ENCODE data around the gene KRT31. TPM values are rescaled to one million over a fixed set of nuclear protein-coding genes. Genes with fewer than 3 reads are reported as not detected.

Gene KRT31
- total RNA-seq, 1 donor from 2014 or later = not detected

DNA sequence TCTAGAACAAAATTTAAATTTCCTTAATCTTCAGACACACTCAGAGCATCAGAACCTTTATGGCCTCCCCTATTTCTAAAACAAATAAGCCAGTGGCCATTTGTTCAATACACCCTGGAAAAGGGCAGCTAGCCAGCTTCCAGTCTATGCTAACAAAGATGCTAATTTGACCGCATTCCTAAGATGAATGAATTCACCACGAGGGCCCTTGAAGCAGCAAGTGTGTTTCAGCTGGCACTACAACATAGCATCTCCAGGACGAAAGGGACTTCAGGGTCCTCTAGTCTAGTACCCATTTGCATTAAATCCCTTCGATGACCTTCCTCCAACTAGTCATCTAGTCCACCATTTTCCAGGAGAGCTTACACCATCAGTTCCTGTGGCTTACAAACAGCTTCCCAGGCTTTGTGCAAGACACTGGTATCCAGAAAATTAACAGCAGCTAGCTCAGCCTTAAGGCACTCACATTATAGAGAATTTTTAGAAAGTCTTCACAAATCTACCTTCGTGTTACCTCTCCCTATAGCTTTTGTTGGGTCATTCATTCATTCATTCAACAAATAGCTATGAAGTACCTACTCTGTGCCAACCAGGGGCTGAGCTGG lies 16.0 kb upstream of the KRT31 start:
- TF ChIP-seq, protein P1, sequence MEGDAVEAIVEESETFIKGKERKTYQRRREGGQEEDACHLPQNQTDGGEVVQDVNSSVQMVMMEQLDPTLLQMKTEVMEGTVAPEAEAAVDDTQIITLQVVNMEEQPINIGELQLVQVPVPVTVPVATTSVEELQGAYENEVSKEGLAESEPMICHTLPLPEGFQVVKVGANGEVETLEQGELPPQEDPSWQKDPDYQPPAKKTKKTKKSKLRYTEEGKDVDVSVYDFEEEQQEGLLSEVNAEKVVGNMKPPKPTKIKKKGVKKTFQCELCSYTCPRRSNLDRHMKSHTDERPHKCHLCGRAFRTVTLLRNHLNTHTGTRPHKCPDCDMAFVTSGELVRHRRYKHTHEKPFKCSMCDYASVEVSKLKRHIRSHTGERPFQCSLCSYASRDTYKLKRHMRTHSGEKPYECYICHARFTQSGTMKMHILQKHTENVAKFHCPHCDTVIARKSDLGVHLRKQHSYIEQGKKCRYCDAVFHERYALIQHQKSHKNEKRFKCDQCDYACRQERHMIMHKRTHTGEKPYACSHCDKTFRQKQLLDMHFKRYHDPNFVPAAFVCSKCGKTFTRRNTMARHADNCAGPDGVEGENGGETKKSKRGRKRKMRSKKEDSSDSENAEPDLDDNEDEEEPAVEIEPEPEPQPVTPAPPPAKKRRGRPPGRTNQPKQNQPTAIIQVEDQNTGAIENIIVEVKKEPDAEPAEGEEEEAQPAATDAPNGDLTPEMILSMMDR (conservative IDR thresholded peaks at IDR 0.05) = no peak
- H3K27ac Mint-ChIP-seq = no peak overlapping the region
- no peaks in the 10 kb centered on the region for H3K36me3 Mint-ChIP-seq
- H3K9me3 Mint-ChIP-seq = no peaks in the 10 kb centered on the region
- DNase-seq (ENCODE audit: extremely low spot score, unreplicated experiment) = no peak
- H3K27me3 Mint-ChIP-seq = no peaks in the 10 kb centered on the region
- H3K4me3 Mint-ChIP-seq = no peak overlapping the region
- peaks cover 27% of the 10 kb centered on the region for H3K4me1 Mint-ChIP-seq (ENCODE audit: unreplicated experiment)

- DNase-seq (ENCODE audit: extremely low spot score, unreplicated experiment) = no peak
- peaks cover 14% of the 10 kb centered on the region for H3K4me1 Mint-ChIP-seq (ENCODE audit: unreplicated experiment)
- TF ChIP-seq, protein P1 (conservative IDR thresholded peaks at IDR 0.05) = no peak
- no peak overlapping the region for H3K4me3 Mint-ChIP-seq
- H3K27ac Mint-ChIP-seq = no peak overlapping the region
- no peaks in the 10 kb centered on the region for H3K9me3 Mint-ChIP-seq
- no peaks in the 10 kb centered on the region for H3K27me3 Mint-ChIP-seq
- H3K36me3 Mint-ChIP-seq = no peaks in the 10 kb centered on the region
These were observed 13.8 kb upstream of the KRT31 start for GRCh38 chr17:41411072-41411840.

- DNase-seq (ENCODE audit: extremely low spot score, unreplicated experiment) = no peak
- no peaks in the 10 kb centered on the region for H3K27me3 Mint-ChIP-seq
- H3K4me3 Mint-ChIP-seq = no peak overlapping the region
- TF ChIP-seq, protein P1 (conservative IDR thresholded peaks at IDR 0.05) = no peak
- no peak overlapping the region for H3K27ac Mint-ChIP-seq
- peaks cover 11% of the 10 kb centered on the region for H3K4me1 Mint-ChIP-seq (ENCODE audit: unreplicated experiment)
- H3K36me3 Mint-ChIP-seq = no peaks in the 10 kb centered on the region
- H3K9me3 Mint-ChIP-seq = no peaks in the 10 kb centered on the region
These were observed 9.8 kb upstream of the KRT31 start for GRCh38 chr17:41407226-41407625.

DNA sequence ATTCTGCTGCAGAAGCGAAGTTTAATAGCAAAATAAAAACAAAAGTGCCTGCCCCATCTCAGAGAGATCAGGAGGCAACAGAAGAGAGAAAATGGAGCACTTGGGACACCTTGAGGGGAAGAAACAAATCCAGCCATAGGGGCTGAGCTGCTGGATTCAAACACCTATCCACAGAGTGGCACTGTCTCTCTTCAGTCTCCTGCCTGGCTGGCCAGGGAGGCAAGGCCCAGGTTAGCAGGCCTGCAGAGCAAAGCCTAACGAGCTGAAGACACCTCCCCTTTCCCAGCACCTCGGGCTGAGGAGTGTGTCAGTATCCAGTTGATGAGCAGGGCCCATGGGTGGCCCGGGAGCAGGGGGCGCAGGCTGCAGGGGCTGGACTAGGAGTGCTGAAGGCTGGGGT lies 8.8 kb upstream of the KRT31 start:
- Mint-ChIP-seq H3K4me1 (ENCODE audit: unreplicated experiment) (peaks cover 14% of the 10 kb centered on the region), H3K27me3 (no peaks in the 10 kb centered on the region), H3K4me3 (no peak overlapping the region), H3K36me3 (no peaks in the 10 kb centered on the region), H3K9me3 (no peaks in the 10 kb centered on the region), H3K27ac (no peak overlapping the region)
- TF ChIP-seq, protein P1 (conservative IDR thresholded peaks at IDR 0.05) = no peak
- no peak for DNase-seq (ENCODE audit: extremely low spot score, unreplicated experiment)

GRCh38 chr17:41404024-41404671 lies 6.7 kb upstream of the KRT31 start:
- no peaks in the 10 kb centered on the region for H3K36me3 Mint-ChIP-seq
- no peaks in the 10 kb centered on the region for H3K9me3 Mint-ChIP-seq
- H3K27me3 Mint-ChIP-seq = no peaks in the 10 kb centered on the region
- peaks cover 19% of the 10 kb centered on the region for H3K4me1 Mint-ChIP-seq (ENCODE audit: unreplicated experiment)
- TF ChIP-seq, protein P1 (conservative IDR thresholded peaks at IDR 0.05) = no peak
- no peak for DNase-seq (ENCODE audit: extremely low spot score, unreplicated experiment)
- H3K27ac Mint-ChIP-seq = peak overlapping the region; percentile 79
- H3K4me3 Mint-ChIP-seq = peak overlapping the region; percentile 27
